Left forelimb (tissue), 1 donor: ENCODE measurements around the gene FBXO17.
"Not testable (repeated sequence)": the region's sequence is repeated elsewhere in the genome, so short reads cannot be mapped to it uniquely, and the experiment has no call there.

ENCODE experiments used
- DNase-seq: peaks from one replicate; pipeline ENCODE4 v3.0.0-alpha.2; 2018; ENCODE audit warnings: low spot score

The FBXO17 gene

GRCh38 chr19:38980583-38981374, 5.2 kb upstream of the FBXO17 start:
- DNase-seq = no peak

- DNase-seq = no peak
These were observed 4.3 kb upstream of the FBXO17 start for GRCh38 chr19:38979812-38980211.

GRCh38 chr19:38978326-38978689, 2.8 kb upstream of the FBXO17 start:
- DNase-seq = no peak

- DNase-seq = no peak
These were observed 2.1 kb upstream of the FBXO17 start for GRCh38 chr19:38977445-38978325.

GRCh38 chr19:38975861-38976271, 324 bp upstream of the FBXO17 start:
- no peak for DNase-seq

- DNase-seq = no peak
These were observed 823 bp downstream of the FBXO17 start for GRCh38 chr19:38974624-38975213.

- DNase-seq = no peak
These were observed 3.9 kb downstream of the FBXO17 start for GRCh38 chr19:38971672-38972071.

- DNase-seq = no peak
These were observed 4.6 kb downstream of the FBXO17 start for GRCh38 chr19:38970664-38971532.

GRCh38 chr19:38966149-38966548, 9.4 kb downstream of the FBXO17 start:
- not testable (repeated sequence) for DNase-seq

- no peak for DNase-seq
These were observed 10.8 kb downstream of the FBXO17 start for GRCh38 chr19:38964738-38965137.

- no peak for DNase-seq
These were observed 15.9 kb downstream of the FBXO17 start for GRCh38 chr19:38959618-38960017.

- DNase-seq = no peak
These were observed 17.2 kb downstream of the FBXO17 start for GRCh38 chr19:38958301-38958700.

- DNase-seq = no peak
These were observed 19.3 kb downstream of the FBXO17 start for GRCh38 chr19:38956264-38956663.

- DNase-seq = no peak
These were observed 21.9 kb downstream of the FBXO17 start for GRCh38 chr19:38953677-38954076.

GRCh38 chr19:38952395-38953165, 23.0 kb downstream of the FBXO17 start:
- no peak for DNase-seq

- DNase-seq = no peak
These were observed 24.4 kb downstream of the FBXO17 start for GRCh38 chr19:38951187-38951586.

- DNase-seq = peak; percentile 91
These were observed 25.8 kb downstream of the FBXO17 start for GRCh38 chr19:38949580-38950367.

- DNase-seq = no peak
These were observed 29.1 kb downstream of the FBXO17 start for GRCh38 chr19:38946229-38947010.

GRCh38 chr19:38945562-38946228, 29.8 kb downstream of the FBXO17 start:
- DNase-seq = no peak
